ENCODE measurements around the gene CCDC51.
"Not testable (repeated sequence)": the region's sequence is repeated elsewhere in the genome, so short reads cannot be mapped to it uniquely, and the experiment has no call there.

CCDC51 gene

GRCh38 chr3:48439820-48440589 lies at the start of gene CCDC51, which contains the start of gene TMA7:
Gene CCDC51, minus strand, starts transcription at chr3:48440119. Its CDS starts 4,991 bp downstream, at chr3:48435128.
Gene TMA7, plus strand, starts transcription at chr3:48440257. Its CDS starts 40 bp downstream, at chr3:48440297.
- peak; percentile 98 for DNase-seq (ENCODE audit: low spot score)

- no peak for DNase-seq (ENCODE audit: low spot score)
Observed at GRCh38 chr3:48486952-48487351, 47.0 kb upstream of the CCDC51 start.

GRCh38 chr3:48482822-48483221 lies 42.9 kb upstream of the CCDC51 start:
- not testable (repeated sequence) for DNase-seq (ENCODE audit: low spot score)

- not testable (repeated sequence) for DNase-seq (ENCODE audit: low spot score)
Observed at GRCh38 chr3:48480891-48481290, 41.0 kb upstream of the CCDC51 start.

GRCh38 chr3:48478626-48479555 lies 39.0 kb upstream of the CCDC51 start:
- no peak for DNase-seq (ENCODE audit: low spot score)

- no peak for DNase-seq (ENCODE audit: low spot score)
Observed at GRCh38 chr3:48477959-48478520, 38.1 kb upstream of the CCDC51 start.

GRCh38 chr3:48476426-48477053 lies 36.6 kb upstream of the CCDC51 start:
- no peak for DNase-seq (ENCODE audit: low spot score)

GRCh38 chr3:48475188-48475587 lies 35.3 kb upstream of the CCDC51 start:
- DNase-seq (ENCODE audit: low spot score) = no peak

- no peak for DNase-seq (ENCODE audit: low spot score)
Observed at GRCh38 chr3:48474619-48475018, 34.7 kb upstream of the CCDC51 start.

GRCh38 chr3:48474031-48474430 lies 34.1 kb upstream of the CCDC51 start:
- not testable (repeated sequence) for DNase-seq (ENCODE audit: low spot score)

- no peak for DNase-seq (ENCODE audit: low spot score)
Observed at GRCh38 chr3:48473617-48473952, 33.7 kb upstream of the CCDC51 start.

- DNase-seq (ENCODE audit: low spot score) = peak; percentile 96
Observed at GRCh38 chr3:48472923-48473616, 33.2 kb upstream of the CCDC51 start.

GRCh38 chr3:48472673-48472922 lies 32.7 kb upstream of the CCDC51 start:
- no peak for DNase-seq (ENCODE audit: low spot score)

- DNase-seq (ENCODE audit: low spot score) = no peak
Observed at GRCh38 chr3:48470286-48470685, 30.4 kb upstream of the CCDC51 start.

- DNase-seq (ENCODE audit: low spot score) = no peak
Observed at GRCh38 chr3:48469046-48469915, 29.4 kb upstream of the CCDC51 start.

GRCh38 chr3:48468329-48468731 lies 28.4 kb upstream of the CCDC51 start:
- no peak for DNase-seq (ENCODE audit: low spot score)

- DNase-seq (ENCODE audit: low spot score) = no peak
Observed at GRCh38 chr3:48467473-48468267, 27.8 kb upstream of the CCDC51 start.

GRCh38 chr3:48467110-48467454 lies 27.2 kb upstream of the CCDC51 start:
- no peak for DNase-seq (ENCODE audit: low spot score)

GRCh38 chr3:48466386-48467109 lies 26.6 kb upstream of the CCDC51 start:
- no peak for DNase-seq (ENCODE audit: low spot score)

All from kidney tubule cell (primary cell).